Measurements from ENCODE around the gene C11orf71.

The C11orf71 gene

GRCh38 chr11:114400216-114400914, at the start of gene C11orf71, which contains the start of gene RBM7:
Gene C11orf71, minus strand, starts transcription at chr11:114400511. Its CDS starts 180 bp downstream, at chr11:114400331.
Gene RBM7, plus strand, starts transcription at chr11:114400666. Its CDS starts 6 bp downstream, at chr11:114400672.
- Histone ChIP-seq H3K27ac (peak within 1 kb of the TSS; percentile 98), H3K9me3 (ENCODE audit: severe bottlenecking) (no peaks in the 10 kb centered on the region), H3K27me3 (ENCODE audit: insufficient read depth, low read depth, severe bottlenecking) (no peaks in the 10 kb centered on the region), H3K4me3 (ENCODE audit: low read depth, low read length) (peak within 1 kb of the TSS; percentile 94), H3K36me3 (peaks cover 27% of the 10 kb centered on the region)
- DNase-seq, result peak; percentile 97
- no peak for TF ChIP-seq CTCF (IDR thresholded peaks at IDR 0.05; ENCODE audit: low read depth, low read length)

- H3K4me3 ChIP-seq (ENCODE audit: low read depth, low read length), result no peak overlapping the region
- no peak for DNase-seq
- H3K9me3 ChIP-seq (ENCODE audit: severe bottlenecking), result no peaks in the 10 kb centered on the region
- H3K27ac ChIP-seq, result no peak overlapping the region
- TF ChIP-seq CTCF (IDR thresholded peaks at IDR 0.05; ENCODE audit: low read depth, low read length), result no peak
- no peaks in the 10 kb centered on the region for H3K27me3 ChIP-seq (ENCODE audit: insufficient read depth, low read depth, severe bottlenecking)
- H3K36me3 ChIP-seq, result peaks cover 9% of the 10 kb centered on the region
Measured at GRCh38 chr11:114449845-114450244, 49.5 kb upstream of the C11orf71 start.

GRCh38 chr11:114448749-114449482, 48.6 kb upstream of the C11orf71 start:
- no peaks in the 10 kb centered on the region for H3K9me3 ChIP-seq (ENCODE audit: severe bottlenecking)
- peaks cover 9% of the 10 kb centered on the region for H3K36me3 ChIP-seq
- no peaks in the 10 kb centered on the region for H3K27me3 ChIP-seq (ENCODE audit: insufficient read depth, low read depth, severe bottlenecking)
- no peak overlapping the region for H3K27ac ChIP-seq
- no peak for DNase-seq
- no peak overlapping the region for H3K4me3 ChIP-seq (ENCODE audit: low read depth, low read length)
- TF ChIP-seq CTCF (IDR thresholded peaks at IDR 0.05; ENCODE audit: low read depth, low read length), result no peak

- Histone ChIP-seq H3K27ac (no peak overlapping the region), H3K9me3 (ENCODE audit: severe bottlenecking) (no peaks in the 10 kb centered on the region), H3K27me3 (ENCODE audit: insufficient read depth, low read depth, severe bottlenecking) (no peaks in the 10 kb centered on the region), H3K4me3 (ENCODE audit: low read depth, low read length) (no peak overlapping the region), H3K36me3 (peaks cover 9% of the 10 kb centered on the region)
- TF ChIP-seq CTCF (IDR thresholded peaks at IDR 0.05; ENCODE audit: low read depth, low read length), result no peak
- DNase-seq, result no peak
Measured at GRCh38 chr11:114447892-114448291, 47.6 kb upstream of the C11orf71 start.

- no peak overlapping the region for H3K4me3 ChIP-seq (ENCODE audit: low read depth, low read length)
- H3K9me3 ChIP-seq (ENCODE audit: severe bottlenecking), result no peaks in the 10 kb centered on the region
- no peak overlapping the region for H3K27ac ChIP-seq
- no peaks in the 10 kb centered on the region for H3K27me3 ChIP-seq (ENCODE audit: insufficient read depth, low read depth, severe bottlenecking)
- no peak for TF ChIP-seq CTCF (IDR thresholded peaks at IDR 0.05; ENCODE audit: low read depth, low read length)
- H3K36me3 ChIP-seq, result peaks cover 9% of the 10 kb centered on the region
- DNase-seq, result no peak
Measured at GRCh38 chr11:114447444-114447843, 47.1 kb upstream of the C11orf71 start.
